HEK293 (cell line): ENCODE data around the gene AKNA.

ENCODE experiments used
- HIC1 ChIP-seq: fragments of 450-650 bp; formaldehyde crosslinking; IDR thresholded peaks from 2 replicates; pipeline ENCODE4 v1.5.1; 2016; ENCODE audit warnings: missing biosample characterization, missing genetic modification characterization
- IKZF3 ChIP-seq: fragments of 450-650 bp; IDR thresholded peaks from 2 replicates; pipeline ENCODE4 v1.5.0; 2018; ENCODE audit warnings: missing biosample characterization, mild to moderate bottlenecking, missing genetic modification characterization, moderate library complexity
- REST ChIP-seq: fragments of 450-650 bp; formaldehyde crosslinking; IDR thresholded peaks from 2 replicates; pipeline ENCODE4 v1.5.1; 2016; ENCODE audit warnings: missing biosample characterization, missing genetic modification characterization
- ZNF10 ChIP-seq: fragments of 450-650 bp; formaldehyde crosslinking; IDR thresholded peaks from 2 replicates; pipeline ENCODE4 v1.5.1; 2017; ENCODE audit warnings: missing biosample characterization, missing genetic modification characterization
- ZNF501 ChIP-seq: fragments of 450-650 bp; formaldehyde crosslinking; IDR thresholded peaks from 2 replicates; pipeline ENCODE4 v1.5.1; 2016; ENCODE audit warnings: missing biosample characterization, missing genetic modification characterization

GRCh38 chr9:114361542-114361941 is 26.2 kb downstream of the AKNA start:
- TF ChIP-seq ZNF501 (tag by site-specific recombination) (no peak), REST (no peak), ZNF10 (tag by site-specific recombination) (no peak), HIC1 (no peak), IKZF3 (tag by site-specific recombination) (no peak)
